ENCODE results near the gene MAEA. TPM values are rescaled to one million over a fixed set of nuclear protein-coding genes. Genes with fewer than 3 reads are reported as not detected.

The MAEA gene
- total RNA-seq, 2 donors from 2014 or later = 76.0 to 110 TPM

- Histone ChIP-seq H3K9me3 (no peaks in the 10 kb centered on the region), H3K27ac (peak overlapping the region; percentile 94 to 97), H3K27me3 (replicated peaks; ENCODE audit: insufficient read depth) (no peaks in the 10 kb centered on the region), H3K36me3 (no peaks in the 10 kb centered on the region), H3K4me3 (peak overlapping the region; percentile 65 to 92), H3K4me1 (replicated peaks) (peaks cover 51% of the 10 kb centered on the region)
- peak; percentile 15 for DNase-seq (ENCODE audit: low spot score)
- WGBS = 1% methylated on average over 26 of the region's 40 CpGs
- TF ChIP-seq POLR2A (IDR thresholded peaks at IDR 0.05) (no peak), CTCF (IDR thresholded peaks at IDR 0.05) (peak in 1 of 4 experiments; percentile 6)
- intact Hi-C loops (cut with DNase I) = loop anchor here (2.0 kb wide), 1 partner anchor 81 kb away; no protein-coding TSS in a partner anchor
Measured at GRCh38 chr4:1247864-1248244, 41.8 kb upstream of the MAEA start.

GRCh38 chr4:1248245-1249147, 41.2 kb upstream of the MAEA start, which contains the start of gene CTBP1:
Gene CTBP1 (minus strand): TSS chr4:1249130. CDS start chr4:1241331, 7,799 bp downstream.
- TF ChIP-seq CTCF (IDR thresholded peaks at IDR 0.05) (no peak), POLR2A (IDR thresholded peaks at IDR 0.05) (peak; percentile 71)
- intact Hi-C loops (cut with DNase I) = loop anchor here (1.0 to 2.0 kb wide), 2 partner anchors 82 to 98 kb away; no protein-coding TSS in a partner anchor
- peaks cover 44% of the 10 kb centered on the region for H3K4me1 ChIP-seq (replicated peaks)
- 0% methylated on average over 77 of the region's 163 CpGs for WGBS
- H3K36me3 ChIP-seq = no peaks in the 10 kb centered on the region
- H3K4me3 ChIP-seq = peak within 1 kb of the TSS; percentile 65 to 92
- DNase-seq (ENCODE audit: low spot score) = peak; percentile 64
- no peaks in the 10 kb centered on the region for H3K9me3 ChIP-seq
- no peaks in the 10 kb centered on the region for H3K27me3 ChIP-seq (replicated peaks; ENCODE audit: insufficient read depth)
- H3K27ac ChIP-seq = peak within 1 kb of the TSS; percentile 94 to 97

GRCh38 chr4:1249148-1249730, 40.5 kb upstream of the MAEA start:
- Histone ChIP-seq H3K27ac (peak overlapping the region; percentile 94 to 97), H3K36me3 (no peaks in the 10 kb centered on the region), H3K27me3 (replicated peaks; ENCODE audit: insufficient read depth) (no peaks in the 10 kb centered on the region), H3K4me1 (replicated peaks) (peaks cover 37% of the 10 kb centered on the region), H3K4me3 (peak overlapping the region; percentile 65 to 92), H3K9me3 (no peaks in the 10 kb centered on the region)
- DNase-seq (ENCODE audit: low spot score) = peak; percentile 86
- TF ChIP-seq CTCF (IDR thresholded peaks at IDR 0.05) = no peak
- TF ChIP-seq POLR2A (IDR thresholded peaks at IDR 0.05) = peak; percentile 63
- intact Hi-C loops (cut with DNase I) = loop anchor here (1.0 to 2.0 kb wide), 2 partner anchors 82 to 97 kb away; no protein-coding TSS in a partner anchor
- under 1% methylated on average over 69 of the region's 86 CpGs for WGBS

- H3K9me3 ChIP-seq = no peaks in the 10 kb centered on the region
- intact Hi-C loops (cut with DNase I) = loop anchor here (1.0 to 2.0 kb wide), 2 partner anchors 83 to 96 kb away; no protein-coding TSS in a partner anchor
- no peaks in the 10 kb centered on the region for H3K27me3 ChIP-seq (replicated peaks; ENCODE audit: insufficient read depth)
- peak overlapping the region; percentile 65 to 92 for H3K4me3 ChIP-seq
- no peak for DNase-seq (ENCODE audit: low spot score)
- H3K27ac ChIP-seq = peak overlapping the region; percentile 94 to 97
- 21% methylated on average over 39 of the region's 39 CpGs for WGBS
- no peak for TF ChIP-seq CTCF (IDR thresholded peaks at IDR 0.05)
- TF ChIP-seq POLR2AphosphoS5 (IDR thresholded peaks at IDR 0.05) = no peak
- TF ChIP-seq POLR2A (IDR thresholded peaks at IDR 0.05) = no peak
- H3K36me3 ChIP-seq = no peaks in the 10 kb centered on the region
- peaks cover 31% of the 10 kb centered on the region for H3K4me1 ChIP-seq (replicated peaks)
Measured at GRCh38 chr4:1249731-1250526, 39.8 kb upstream of the MAEA start.
